Stimulated activated CD8-positive, alpha-beta memory T cell treated with anti-CD3 and anti-CD28 coated beads, Interleukin-12 subunit alpha, Interleukin-12 subunit beta, amount 100 ng/mL, for 24 hours (primary cell): ENCODE results near the gene DIPK1A.

Source experiments
- DNase-seq: peaks from one replicate; pipeline ENCODE4 v3.0.0-alpha.2; 2020; ENCODE audit errors: extremely low read depth

The DIPK1A gene

DNA sequence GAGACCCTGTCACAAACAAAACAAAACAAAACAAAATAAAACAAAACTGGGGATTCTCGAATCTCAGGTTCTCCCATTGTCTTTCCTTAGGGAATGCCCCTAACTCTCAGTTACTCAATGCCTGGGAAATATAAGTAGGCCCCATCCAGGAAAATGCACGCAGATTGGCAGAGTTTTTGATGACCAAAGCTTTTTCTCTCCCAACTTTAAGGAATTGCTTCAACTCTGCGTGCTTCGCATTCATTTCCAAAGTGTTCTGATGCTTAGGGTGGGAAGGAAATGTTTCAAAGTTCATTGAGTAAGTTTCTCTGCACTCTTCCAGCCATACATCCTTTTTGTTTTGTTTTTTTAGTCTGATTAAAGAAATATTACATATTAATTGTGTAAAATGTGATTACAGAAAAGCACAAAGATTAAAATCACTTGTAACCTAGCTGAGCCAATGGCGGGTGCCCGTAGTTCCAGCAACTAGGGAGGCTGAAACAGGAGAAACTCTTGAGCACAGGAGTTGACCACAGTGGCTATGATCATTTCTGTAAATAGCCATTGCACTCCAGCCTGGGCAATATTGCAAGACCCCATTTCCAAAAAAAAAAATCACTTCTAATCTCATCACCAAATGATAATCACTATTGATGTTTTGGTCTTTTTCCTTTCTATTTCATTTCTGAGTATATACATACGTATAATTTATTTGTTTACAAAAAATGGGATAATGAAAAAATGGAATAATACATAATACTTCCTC lies 157.9 kb downstream of the DIPK1A start:
- DNase-seq = no peak

DNA sequence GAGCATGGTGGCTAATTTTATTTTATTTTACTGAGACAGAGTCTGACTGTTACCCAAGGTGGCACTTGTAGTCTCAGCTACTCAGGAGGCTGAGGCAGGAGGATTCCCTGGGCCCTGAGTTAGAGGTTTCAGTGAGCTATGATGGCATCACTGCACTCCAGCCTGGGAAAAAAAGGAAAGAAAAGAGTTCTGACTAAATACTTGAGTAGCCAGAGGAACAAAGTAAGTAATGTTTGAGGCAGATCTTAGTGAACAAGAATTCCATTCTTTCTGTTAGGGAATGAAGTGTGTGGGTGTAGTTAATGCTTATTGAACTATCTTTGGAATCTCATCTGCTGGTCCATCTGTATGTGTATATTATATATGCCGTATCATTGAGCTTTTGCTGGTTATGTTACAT lies 163.3 kb downstream of the DIPK1A start:
- DNase-seq = no peak

DNA sequence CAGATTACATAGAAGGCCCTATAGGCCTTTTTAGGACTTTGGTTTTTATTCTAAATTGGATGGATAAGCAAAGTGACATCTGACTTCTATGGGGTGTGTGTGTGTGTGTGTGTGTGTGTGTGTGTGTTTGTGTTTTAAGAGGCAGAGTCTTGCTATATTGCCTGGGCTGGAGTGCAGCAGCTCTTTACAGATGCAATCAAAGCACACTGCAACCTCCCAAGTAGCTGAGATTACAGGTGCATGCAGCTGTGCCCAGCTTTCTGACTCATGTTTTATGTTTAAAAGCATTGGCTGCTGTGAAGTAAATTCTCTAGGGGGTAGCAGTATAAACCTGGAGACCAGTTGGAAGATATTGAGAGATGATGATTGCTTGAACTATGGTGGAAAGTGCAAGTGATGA lies 164.0 kb downstream of the DIPK1A start:
- no peak for DNase-seq

DNA sequence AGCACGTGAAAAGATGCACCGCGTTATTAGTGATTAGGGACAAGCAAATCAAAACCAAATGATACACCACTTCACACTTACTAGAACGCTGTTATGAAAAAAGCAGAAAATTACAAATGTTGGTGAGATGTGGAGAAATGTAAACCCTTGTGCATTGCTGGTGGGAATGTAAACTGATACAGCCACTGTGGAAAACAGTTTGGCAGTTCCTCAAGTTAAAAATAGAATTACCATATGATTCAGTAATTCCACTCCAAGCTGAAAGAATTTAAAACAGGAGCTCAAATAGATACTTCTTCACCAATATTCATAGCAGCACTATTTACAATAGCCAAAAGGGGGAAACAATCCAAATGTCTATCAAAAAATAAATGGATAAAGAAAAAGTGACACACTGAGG lies 166.1 kb downstream of the DIPK1A start:
- DNase-seq = no peak

DNA sequence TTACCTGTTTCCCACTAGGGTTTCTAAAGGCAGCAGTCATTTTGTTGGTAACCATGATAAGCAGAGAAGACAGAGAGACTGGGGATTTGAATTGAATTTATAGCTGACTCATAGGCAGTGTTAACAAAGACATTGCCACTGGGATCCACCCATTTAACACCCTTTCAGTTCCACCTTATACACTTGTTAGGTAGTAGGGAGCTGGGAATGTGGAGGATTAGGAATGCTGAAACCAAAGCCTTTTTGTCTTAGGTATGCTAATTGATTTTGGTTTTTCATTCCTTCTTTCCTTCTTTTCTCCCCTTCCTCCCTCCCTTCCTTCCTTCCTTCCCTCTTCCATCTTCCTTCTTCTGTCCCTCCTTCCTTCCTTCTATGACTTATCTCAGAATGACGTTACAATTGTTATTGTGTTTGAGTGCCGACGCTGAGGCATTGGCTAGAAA lies 168.9 kb downstream of the DIPK1A start:
- DNase-seq = no peak
